K562 (cell line): ENCODE measurements around the gene RPS19. TPM values are rescaled to one million over a fixed set of nuclear protein-coding genes. Genes with fewer than 3 reads are reported as not detected.

Experiments
- ATAC-seq: fragments of 200-7000 bp; cut with Tn5 transposase; 3 replicates; pipeline ENCODE4 v1.9.1; 2020; ENCODE audit warnings: moderate library complexity
- BruUV-seq: library from RNA; stranded (reverse); fragments of 400-500 nt; replicated peaks from 2 replicates; lab custom pipeline; 2021; lab: Mats Ljungman, UMichigan
- CTCF ChIA-PET: fragments of 300-600 bp; formaldehyde crosslinking; extraction: SDS; loops from one replicate; lab custom pipeline; 2021; ENCODE audit warnings: low intra/inter-chr PET ratio; lab: Yijun Ruan, JAX
- POLR2A ChIA-PET: fragments of 300-600, 350-650 bp; sonication (Branson Sonifier 250); formaldehyde crosslinking; extraction: SDS; loops from one replicate; lab custom pipeline; 2021; ENCODE audit warnings: antibody characterized with exemption, inconsistent platforms; lab: Yijun Ruan, JAX
- DNase-seq, 4 experiments: peaks; one replicate each; pipeline versions ENCODE4 v3.0.0 to v3.0.0-alpha.2; 2011 to 2018; ENCODE audit warnings: low spot score in 3 of 4, mixed read lengths in 3 of 4; ENCODE audit errors: extremely low read depth in 1 of 4
- FAIRE-seq: peaks from 2 replicates; lab custom pipeline; 2011; peaks lifted over from hg19 to GRCh38; lab: Jason Lieb, UNC
- H2AFZ ChIP-seq: 2 replicates; pipeline ENCODE4 v1.6.0; 2011; ENCODE audit warnings: low read depth, low read length, control low read depth, inconsistent platforms
- H3K27ac ChIP-seq: fragments of 200-600 bp; 3 replicates; pipeline ENCODE4 v1.8.0; 2011; ENCODE audit warnings: low read depth, mild to moderate bottlenecking, control low read depth, inconsistent platforms, low read length, moderate library complexity, mixed read lengths; ENCODE audit errors: extremely low read depth
- H3K27me3 ChIP-seq, 2 experiments: fragments of 300-600 bp in 1 of 2; 2 replicates in 1 of 2; 3 replicates in 1 of 2; pipeline versions ENCODE4 v1.6.0 to v1.8.0; 2011; ENCODE audit warnings: inconsistent platforms in 2 of 2, low read length in 2 of 2, mild to moderate bottlenecking in 1 of 2, mixed read lengths in 1 of 2, moderate library complexity in 1 of 2; ENCODE audit not compliant: control insufficient read depth in 2 of 2, insufficient read depth in 2 of 2
- H3K36me3 ChIP-seq: fragments of 300-600 bp; 3 replicates; pipeline ENCODE4 v1.8.0; 2011; ENCODE audit warnings: mild to moderate bottlenecking, low read length, inconsistent platforms; ENCODE audit not compliant: control insufficient read depth, insufficient read depth
- H3K4me1 ChIP-seq, 2 experiments: fragments of 200-600 bp in 1 of 2; replicated peaks in 1 of 2; 2 replicates in 1 of 2; 3 replicates in 1 of 2; pipeline versions ENCODE4 v1.5.1 to v1.8.0; 2011; ENCODE audit warnings: inconsistent platforms in 2 of 2, low read length in 2 of 2, mild to moderate bottlenecking in 1 of 2, mixed read lengths in 1 of 2, moderate library complexity in 1 of 2; ENCODE audit not compliant: control insufficient read depth in 2 of 2, insufficient read depth in 2 of 2
- H3K4me2 ChIP-seq: 2 replicates; pipeline ENCODE4 v1.6.1; 2011; ENCODE audit warnings: low read length, control low read depth, inconsistent platforms, mixed read lengths; ENCODE audit not compliant: insufficient read depth
- H3K4me3 ChIP-seq: fragments of 200-600 bp; sonication (generic), shearing (Covaris generic); 2 replicates; pipeline ENCODE4 v1.5.1; 2016; ENCODE audit warnings: control low read depth, inconsistent platforms
- H3K79me2 ChIP-seq: fragments of 200-600 bp; 3 replicates; pipeline ENCODE4 v1.8.0; 2011; ENCODE audit warnings: low read length, inconsistent platforms; ENCODE audit not compliant: control insufficient read depth, insufficient read depth
- H3K9ac ChIP-seq, 2 experiments: 2 replicates each; pipeline versions ENCODE4 v1.6.0 to v1.6.1; 2011; ENCODE audit warnings: low read depth in 2 of 2, low read length in 2 of 2, control low read depth in 1 of 2, inconsistent platforms in 1 of 2, mild to moderate bottlenecking in 1 of 2, mixed read lengths in 1 of 2; ENCODE audit not compliant: insufficient read depth in 1 of 2
- H3K9me1 ChIP-seq: one replicate; pipeline ENCODE4 v1.6.0; 2011; ENCODE audit warnings: inconsistent platforms, mild to moderate bottlenecking, low read length, moderate library complexity; ENCODE audit not compliant: control insufficient read depth, insufficient read depth
- H3K9me3 ChIP-seq: replicated peaks from 2 replicates; pipeline ENCODE4 v1.5.1; 2011; ENCODE audit warnings: low read depth, low read length, inconsistent platforms; ENCODE audit not compliant: control insufficient read depth, insufficient read depth
- H4K20me1 ChIP-seq: replicated peaks from 2 replicates; pipeline ENCODE4 v1.6.1; 2011; ENCODE audit warnings: low read length, inconsistent platforms, mixed read lengths; ENCODE audit not compliant: control insufficient read depth, insufficient read depth
- FOSL1 ChIP-seq: fragments of 200-800 bp; sonication (Bioruptor generic); conservative IDR thresholded peaks from 2 replicates; pipeline ENCODE4 v1.6.1; 2016; ENCODE audit warnings: missing genetic modification characterization, missing compliant biosample characterization
- REST ChIP-seq, 2 experiments: fragments of 450-650 bp; formaldehyde crosslinking in 1 of 2; IDR thresholded peaks; 2 replicates each; pipeline versions ENCODE4 v1.4.0 to v1.6.1; 2014 to 2020; ENCODE audit warnings: mild to moderate bottlenecking in 2 of 2, borderline replicate concordance in 1 of 2, low read depth in 1 of 2
- SIN3A ChIP-seq, 2 experiments: fragments of 150-350 bp in 1 of 2; IDR thresholded peaks; 2 replicates each; pipeline ENCODE4 v1.6.1; 2011 to 2016; ENCODE audit warnings: borderline replicate concordance in 2 of 2, low read depth in 2 of 2, low read length in 2 of 2, mild to moderate bottlenecking in 2 of 2, moderate library complexity in 2 of 2; ENCODE audit not compliant: control insufficient read depth in 1 of 2
- SMC3 ChIP-seq: conservative IDR thresholded peaks from 2 replicates; pipeline ENCODE4 v1.6.1; 2011; ENCODE audit warnings: low read depth, low read length, improper control_type of control experiment; ENCODE audit not compliant: insufficient read depth
- TARDBP ChIP-seq: fragments of 450-650 bp; IDR thresholded peaks from 2 replicates; pipeline ENCODE4 v1.6.1; 2016
- WGBS: fragments of 100-300 bp; shearing (Covaris generic); methylation state at CpG from one replicate; pipeline ENCODE4 v1.1.6; 2016; ENCODE audit warnings: low coverage, mixed read lengths; ENCODE audit not compliant: insufficient coverage; ENCODE audit errors: missing lambda C conversion rate; 5-methylcytosine and 5-hydroxymethylcytosine counted together
- in situ Hi-C: fragments of 300-500 bp; cut with MboI; formaldehyde crosslinking; loops from 4 replicates; pipeline ENCODE4 v1.15.0; 2018; ENCODE audit warnings: inconsistent platforms, mixed read lengths
- intact Hi-C: fragments of 100-400 bp; cut with micrococcal nuclease; formaldehyde crosslinking; loops from 2 replicates; pipeline ENCODE4 v1.14.2; 2022
- polyA plus RNA-seq, 8 experiments: library from polyadenylated mRNA; depleted of rRNA in 4 of 8; stranded (reverse) in 5 of 8; unstranded in 3 of 8; fragments of >200 nt; fragmentation: Nextera tagmentation in 2 of 8; fragmentation: Illumina TruSeq in 1 of 8; extraction: Ambion mirVana in 2 of 8; extraction: Trizol in 1 of 8; gene quantifications; 2 replicates each; pipeline versions ENCODE4 v1.2.1 to v1.2.3, GENCODE V29; 2011 to 2014; ENCODE audit warnings: inconsistent platforms in 1 of 8, missing spikeins in 1 of 8
- total RNA-seq, 7 experiments: library from RNA; depleted of rRNA in 6 of 7; stranded (reverse); fragments of >200 nt in 6 of 7; fragmentation: Illumina TruSeq in 2 of 7; extraction: Trizol in 2 of 7; gene quantifications; 2 replicates each; pipeline versions ENCODE4 v1.2.1 to v1.2.3, GENCODE V29; 2011 to 2021; ENCODE audit warnings: low replicate concordance in 1 of 7

RPS19 gene
- total and polyA plus RNA-seq, 9 of the 15 experiments (the other 6 are each of a cell fraction or from before 2014, with no cell fraction given), result 1,964 to 3,408 (median 2,747) TPM

GRCh38 chr19:41859213-41859617 is 840 bp upstream of the RPS19 start:
- FAIRE-seq (no peak), ATAC-seq (no peak), DNase-seq (no peak)
- in situ Hi-C loops (no loop called here), intact Hi-C loops (no loop called here)
- H3K27me3 ChIP-seq, result peaks cover 0 to 3% of the 10 kb centered on the region in 2 experiments; a peak in 1 of 5 replicates
- BruUV-seq, result no TSS peak
- POLR2A ChIA-PET, result interaction anchor here (0.6 to 3.1 kb wide), 17 partner anchors 7 to 176 kb away, joined by 3 to 54 read pairs (median 6); partner anchors contain the start of genes DMRTC2, LYPD4 and RABAC1
- peaks cover 5% of the 10 kb centered on the region for H3K9me1 ChIP-seq
- peak overlapping the region; percentile 95 for H3K4me2 ChIP-seq
- H3K9me3 ChIP-seq, result no peaks in the 10 kb centered on the region
- peaks cover 24% of the 10 kb centered on the region for H4K20me1 ChIP-seq
- H3K27ac ChIP-seq, result peak overlapping the region; percentile 27
- WGBS, result 6% methylated on average over 8 of the region's 8 CpGs
- CTCF ChIA-PET, result interaction anchor here (1.1 to 1.7 kb wide), 2 partner anchors 99 to 164 kb away, joined by 3 to 10 read pairs; partner anchors contain the start of gene RABAC1
- H3K79me2 ChIP-seq, result peaks cover 44% of the 10 kb centered on the region
- H3K36me3 ChIP-seq, result peaks cover 38% of the 10 kb centered on the region
- H3K4me3 ChIP-seq, result peak overlapping the region; percentile 8; the same call in 1 of the 2 replicates
- H3K9ac ChIP-seq, result peak overlapping the region; percentile 49 to 100
- H2AFZ ChIP-seq, result peak overlapping the region; percentile 75
- H3K4me1 ChIP-seq, result peaks cover 23 to 27% of the 10 kb centered on the region in 2 experiments
- TF ChIP-seq TARDBP, result no peak
- no peak for TF ChIP-seq SIN3A (IDR thresholded peaks at IDR 0.05; ENCODE audit: borderline replicate concordance in 2 of 2, control insufficient read depth in 1 of 2, low read depth in 2 of 2, low read length in 2 of 2)
- TF ChIP-seq SMC3, result 0 out of 2 replicates have a peak, but pooled peaks have one; percentile 39
- peak; percentile 46; the same call in 1 of the 2 replicates for TF ChIP-seq REST (IDR thresholded peaks at IDR 0.05; ENCODE audit: borderline replicate concordance)
- TF ChIP-seq REST (CRISPR knock-in tag; IDR thresholded peaks at IDR 0.05; ENCODE audit: low read depth), result no peak
- TF ChIP-seq FOSL1 (tag), result 0 out of 2 replicates have a peak, but pooled peaks have one; percentile 1
